ENCODE measurements around the gene IRF1.
A peak's percentile ranks its signal among the peaks of the same experiment; 100 is the strongest.

IRF1 gene

DNA sequence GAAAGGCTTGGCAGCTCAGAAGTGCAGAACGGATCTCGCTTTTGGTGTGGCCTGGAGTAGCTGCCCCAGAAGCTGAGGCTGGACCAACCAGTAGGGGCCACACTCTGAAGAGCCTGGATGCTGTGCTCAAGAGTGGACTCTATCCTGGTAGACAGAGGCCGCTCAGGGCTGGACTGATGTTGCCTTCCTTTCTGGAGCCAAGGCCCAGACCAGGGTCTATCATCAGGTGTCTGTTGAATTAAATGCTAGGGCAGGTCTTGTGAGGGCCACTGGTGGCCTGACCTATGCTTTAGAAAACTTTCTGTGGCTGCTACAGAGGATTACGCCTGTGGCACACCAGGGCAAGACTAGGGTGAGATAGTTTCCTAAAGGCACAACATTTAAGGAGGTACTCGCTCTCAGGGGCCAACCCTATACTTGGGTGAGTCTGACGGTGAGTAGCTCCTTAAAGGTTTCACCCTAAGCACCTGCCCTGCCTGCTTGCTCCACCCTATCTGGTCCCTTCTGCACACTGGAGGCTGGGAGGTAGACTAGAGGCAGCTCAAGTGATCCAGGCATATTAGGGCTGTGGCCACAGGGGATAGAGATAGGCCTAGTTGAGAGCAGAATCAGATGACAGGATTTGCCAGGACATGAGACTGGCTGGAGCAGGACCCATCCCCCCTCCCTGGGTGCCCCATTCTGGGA is 9.8 kb upstream of the IRF1 start:
- DNase-seq: no peak

- no peak for DNase-seq
Observed at GRCh38 chr5:132499440-132500243, 9.1 kb upstream of the IRF1 start.

DNA sequence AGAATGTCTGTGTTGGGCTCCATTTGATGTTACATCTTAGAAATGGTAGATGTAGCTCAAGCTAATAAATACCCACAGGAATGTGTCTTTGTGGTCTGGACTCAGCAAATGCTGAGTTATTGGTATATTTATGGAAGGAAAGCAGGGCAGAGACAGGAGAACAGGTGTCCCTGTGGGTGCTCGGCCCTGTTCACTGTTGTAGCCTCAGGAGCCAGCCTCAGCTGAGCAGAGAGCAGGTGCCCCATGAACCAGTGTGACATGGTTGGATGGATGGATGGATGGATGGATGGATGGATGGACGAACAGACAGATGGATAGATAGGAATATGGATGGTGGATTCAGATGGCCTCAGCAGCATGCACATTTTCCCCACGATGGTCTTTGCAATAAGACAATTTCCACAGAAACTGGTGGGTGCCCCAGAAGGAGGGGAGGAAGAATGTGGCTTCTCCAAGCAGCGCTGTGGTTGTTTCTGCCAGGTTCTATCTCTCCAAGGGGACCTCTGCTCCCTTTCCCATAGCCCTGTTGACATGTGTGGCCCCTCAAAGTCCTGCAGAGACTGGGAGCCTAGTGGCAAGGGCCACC is 8.2 kb upstream of the IRF1 start:
- DNase-seq: no peak

DNA sequence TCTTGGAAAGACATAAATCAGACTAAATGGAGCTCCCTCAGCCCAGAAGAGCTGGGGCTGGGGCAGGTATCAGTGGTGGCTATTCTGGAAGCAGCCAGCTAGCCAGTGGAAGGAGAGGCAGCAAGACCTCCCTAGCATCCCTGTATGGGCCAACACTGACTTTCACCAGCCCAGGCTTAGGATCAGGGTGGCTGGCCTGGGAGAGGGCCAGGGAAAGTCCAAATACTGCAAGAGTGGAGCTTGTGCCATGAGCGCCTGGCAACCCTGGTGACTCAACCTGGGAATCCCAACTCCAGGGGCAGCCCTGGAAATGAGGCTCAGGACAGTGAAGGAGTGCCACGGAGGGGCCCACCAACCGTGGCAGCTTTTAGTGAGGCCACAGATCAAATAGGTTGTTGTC is 7.6 kb upstream of the IRF1 start:
- DNase-seq: peak in 1 of 2 donors; percentile 43

- no peak for DNase-seq
Observed at GRCh38 chr5:132497488-132497997, 7.0 kb upstream of the IRF1 start.

DNA sequence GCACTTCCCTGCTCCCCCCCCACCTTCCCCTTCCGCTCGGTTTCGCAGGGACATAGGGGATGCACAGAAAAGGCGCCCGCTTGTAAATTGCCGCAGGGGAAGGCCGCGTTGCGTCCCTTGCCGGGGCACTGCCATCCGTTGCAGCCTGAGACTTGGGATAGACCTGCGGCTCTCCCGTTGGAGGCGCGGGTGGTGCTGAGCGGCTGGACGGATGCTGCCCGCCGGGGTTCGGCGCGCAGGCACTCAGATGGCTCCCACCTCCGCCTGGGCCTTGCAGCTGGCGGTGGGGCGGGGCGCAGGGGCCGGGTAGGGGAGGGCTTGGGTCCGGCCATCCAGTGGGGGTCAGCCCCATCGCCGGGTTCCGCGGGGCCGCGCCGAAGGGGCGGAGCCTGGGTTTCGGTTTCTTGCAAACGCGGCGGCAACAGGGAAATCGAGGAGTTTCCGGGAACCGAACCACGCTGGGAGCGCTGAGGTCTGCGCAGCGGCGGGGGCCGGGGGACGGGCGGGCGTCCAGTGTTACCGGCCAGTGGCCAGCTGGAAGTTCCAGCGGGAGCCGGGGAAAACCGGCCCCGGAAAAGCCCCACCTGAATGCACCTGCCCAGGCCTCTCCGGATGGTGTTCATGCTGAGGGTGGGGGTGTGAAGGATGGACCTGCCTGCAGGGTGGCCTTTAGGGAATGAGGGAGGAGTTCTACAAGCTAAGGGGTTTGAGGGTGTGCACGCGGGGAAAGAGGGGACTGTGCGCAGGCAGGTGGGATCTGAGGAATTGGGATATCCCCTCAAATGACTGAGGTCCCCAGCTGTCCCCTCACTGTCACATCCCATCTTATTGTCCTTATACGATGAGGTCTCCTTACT is 6.3 kb upstream of the IRF1 start:
- DNase-seq: peak; percentile 67 to 72

DNA sequence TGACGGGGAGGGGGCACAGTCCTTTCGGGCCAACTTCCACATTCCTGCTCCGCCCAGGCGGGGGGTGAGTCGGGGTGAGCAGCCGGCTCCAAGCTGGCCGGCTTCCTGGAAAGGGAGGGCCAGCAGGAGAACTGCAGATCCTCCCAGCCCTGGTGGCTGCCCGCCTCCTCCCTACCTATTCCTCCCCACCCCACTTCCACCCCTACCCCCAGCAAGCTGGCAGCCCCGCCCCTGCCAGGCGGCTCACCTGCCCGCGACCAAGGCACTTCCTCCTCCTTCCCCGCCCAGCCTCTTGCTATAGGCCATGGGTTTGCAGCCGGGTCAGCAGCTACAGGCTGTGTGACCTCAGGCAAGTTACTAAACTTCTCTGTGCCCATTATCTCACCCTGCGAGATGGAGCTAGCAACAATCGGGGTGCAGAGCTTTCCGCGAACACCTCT is 5.6 kb upstream of the IRF1 start:
- peak; percentile 89 to 90 for DNase-seq

DNA sequence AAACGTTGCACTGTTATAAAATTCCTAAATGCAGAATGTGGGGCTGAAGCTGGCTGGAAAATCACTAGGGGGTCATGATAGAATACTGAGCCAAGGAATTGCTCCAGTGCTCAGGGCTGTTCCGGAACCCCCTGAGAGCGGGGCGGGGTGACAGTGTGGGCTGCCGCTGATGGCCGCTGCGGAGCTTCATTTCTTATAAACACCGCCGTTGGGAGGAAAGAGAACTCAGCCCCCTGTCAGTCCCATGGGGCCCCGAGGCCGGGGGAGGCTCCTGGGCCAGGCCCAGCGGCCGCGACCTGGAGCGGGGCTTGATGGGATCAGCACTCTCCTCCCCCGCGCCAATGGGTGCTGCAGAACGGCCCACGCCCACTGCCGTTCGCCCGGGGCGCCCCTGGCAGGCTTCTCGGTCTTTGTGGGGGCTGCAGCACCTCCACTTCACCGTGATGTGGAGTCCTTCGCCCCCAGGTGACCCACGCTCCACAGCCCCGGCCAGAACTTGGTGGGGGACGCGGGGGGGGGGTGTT is 5.2 kb upstream of the IRF1 start:
- DNase-seq: peak; percentile 68 to 82

DNA sequence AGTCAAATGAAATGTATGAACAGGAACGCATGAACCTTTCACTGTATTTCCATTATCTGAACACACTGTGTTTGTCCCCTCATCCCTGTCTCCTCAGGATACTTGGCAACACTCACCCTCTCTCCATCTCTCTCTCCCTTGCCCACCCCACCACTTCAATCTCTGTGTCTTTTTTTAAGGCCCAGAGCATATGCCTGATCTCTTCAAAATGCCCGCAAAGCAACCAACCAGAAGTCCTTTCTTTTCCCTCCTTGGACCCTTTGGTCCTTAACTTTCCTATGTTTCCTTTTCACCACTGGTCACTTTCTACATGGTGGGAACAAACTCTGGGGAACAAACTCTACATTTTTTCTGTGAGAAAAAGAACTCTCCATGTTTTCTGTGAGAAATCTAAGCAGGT is 3.2 kb upstream of the IRF1 start:
- DNase-seq: no peak

- DNase-seq: no peak
Observed at GRCh38 chr5:132493241-132493640, 2.7 kb upstream of the IRF1 start.

DNA sequence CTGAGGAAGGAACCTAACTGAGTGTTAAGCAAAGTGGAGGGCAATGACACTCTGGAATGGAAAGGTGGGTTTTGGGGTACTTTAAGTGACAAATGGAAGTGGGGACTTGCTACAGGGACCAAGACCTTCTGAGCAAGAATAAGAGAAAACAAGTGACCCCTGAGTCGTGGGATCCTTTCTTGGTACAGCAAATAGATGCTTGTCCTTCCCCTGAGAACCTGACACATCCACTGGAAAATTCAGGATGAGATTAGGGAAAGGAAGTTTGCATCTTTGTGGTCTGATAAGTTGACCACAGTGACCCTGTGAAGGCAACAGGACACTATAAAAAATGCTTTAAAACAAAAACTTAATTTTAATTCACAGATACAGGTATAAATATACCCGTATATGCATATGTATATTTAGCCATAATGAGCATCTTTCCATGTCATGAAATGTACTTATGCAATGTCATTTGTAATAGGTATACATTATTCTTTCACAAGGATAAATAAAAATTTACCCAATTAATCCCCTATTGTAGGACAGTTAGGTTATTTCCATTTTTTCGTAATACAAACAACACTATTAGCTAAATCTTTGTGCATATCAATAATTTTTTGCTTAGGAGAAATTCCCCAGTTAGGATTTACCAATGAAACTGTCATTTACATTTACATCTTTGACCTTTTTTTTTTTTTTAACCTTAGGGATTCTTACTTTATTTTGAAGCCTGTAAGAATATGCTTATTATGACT is 2.0 kb upstream of the IRF1 start:
- no peak for DNase-seq

GRCh38 chr5:132491368-132492364 is 1.1 kb upstream of the IRF1 start:
- peak; percentile 56 to 63 for DNase-seq

- peak in 1 of 2 donors; percentile 64 for DNase-seq
Observed at GRCh38 chr5:132489871-132490483, 596 bp downstream of the IRF1 start.

DNA sequence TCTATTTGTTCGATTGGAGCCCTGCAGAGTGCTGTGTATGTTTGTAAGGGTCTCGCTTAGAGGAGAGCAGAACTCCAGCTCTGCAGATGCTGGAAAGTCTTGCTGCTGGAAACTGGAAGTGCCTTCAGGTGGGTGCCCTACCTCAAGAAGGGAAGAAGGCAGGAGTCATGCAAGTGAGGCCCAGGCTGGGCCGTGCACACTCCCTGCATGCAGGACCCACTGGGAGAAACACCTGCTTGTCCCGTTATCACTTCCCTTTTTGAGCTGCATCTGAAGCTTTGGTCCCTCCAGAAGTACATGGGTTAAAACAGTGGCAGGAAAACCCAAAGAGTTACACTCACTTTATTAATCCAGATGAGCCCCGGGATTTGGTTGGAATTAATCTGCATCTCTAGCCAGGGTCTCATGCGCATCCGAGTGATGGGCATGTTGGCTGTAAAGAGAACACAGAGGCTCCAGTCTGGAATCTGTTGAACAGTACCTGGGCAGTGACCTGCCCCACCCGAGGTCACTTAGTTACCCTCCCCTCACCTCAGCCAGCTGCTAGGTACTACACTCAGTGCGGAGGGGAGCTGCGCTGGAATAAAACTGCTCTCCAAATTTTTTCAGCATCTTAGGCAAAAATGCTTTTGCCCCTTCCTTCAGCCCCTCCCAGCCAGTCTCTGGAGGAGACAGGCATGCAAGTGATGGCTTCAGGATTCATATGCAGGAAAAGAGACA is 1.4 kb downstream of the IRF1 start:
- DNase-seq: peak in 1 of 2 donors; percentile 31

DNA sequence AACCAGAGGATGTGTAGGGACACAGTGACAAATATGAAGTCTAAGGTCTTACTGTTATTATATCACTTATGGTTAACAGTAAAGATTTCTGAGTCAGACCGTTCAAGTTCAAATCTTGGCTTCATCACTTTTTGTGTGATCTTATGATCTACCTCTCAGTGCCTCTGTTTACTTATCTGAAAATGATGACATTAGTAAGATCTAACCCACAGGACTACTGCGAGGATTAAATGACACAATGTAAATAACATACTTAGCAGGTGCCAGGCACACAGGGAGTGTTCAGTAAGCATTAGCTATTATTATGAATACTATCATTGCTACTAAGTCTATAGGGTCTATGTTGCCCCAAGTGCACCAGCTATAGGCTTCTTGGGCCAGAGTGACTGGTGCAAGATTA is 2.0 kb downstream of the IRF1 start:
- DNase-seq: peak in 1 of 2 donors; percentile 8

GRCh38 chr5:132487841-132488555 is 2.6 kb downstream of the IRF1 start:
- peak in 1 of 2 donors; percentile 24 for DNase-seq

- peak in 1 of 2 donors; percentile 7 for DNase-seq
Observed at GRCh38 chr5:132487095-132487428, 3.5 kb downstream of the IRF1 start.

DNA sequence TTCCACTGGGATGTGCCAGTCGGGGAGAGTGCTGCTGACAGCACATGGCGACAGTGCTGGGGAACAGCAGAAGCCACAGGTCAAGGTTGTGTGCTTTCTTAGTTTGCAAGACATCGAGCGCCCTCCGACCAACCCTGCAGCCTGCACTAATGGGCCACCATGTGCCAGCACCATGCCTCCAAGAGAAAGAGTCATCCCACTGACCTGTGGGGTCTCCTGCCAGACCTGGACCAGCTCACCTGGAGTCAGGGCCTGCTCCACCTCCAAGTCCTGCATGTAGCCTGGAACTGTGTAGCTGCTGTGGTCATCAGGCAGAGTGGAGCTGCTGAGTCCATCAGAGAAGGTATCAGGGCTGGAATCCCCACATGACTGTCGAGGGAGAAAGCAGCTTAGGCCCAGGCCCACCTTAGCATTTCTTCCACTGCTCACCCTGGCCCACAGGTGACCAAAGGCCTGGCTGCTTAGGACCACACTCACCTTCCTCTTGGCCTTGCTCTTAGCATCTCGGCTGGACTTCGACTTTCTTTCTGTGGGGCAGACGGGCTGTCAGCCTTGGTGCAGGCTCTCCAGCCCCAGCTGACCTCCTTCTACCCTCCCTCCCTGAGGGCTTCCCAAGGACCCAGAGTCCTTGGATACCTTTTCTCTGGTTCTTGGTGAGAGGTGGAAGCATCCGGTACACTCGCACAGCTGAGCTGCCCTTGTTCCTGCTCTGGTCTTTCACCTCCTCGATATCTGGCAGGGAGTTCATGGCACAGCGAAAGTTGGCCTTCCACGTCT is 4.1 kb downstream of the IRF1 start:
- no peak for DNase-seq
